ENCODE results near the gene ZNF597.

Gene ZNF597

DNA sequence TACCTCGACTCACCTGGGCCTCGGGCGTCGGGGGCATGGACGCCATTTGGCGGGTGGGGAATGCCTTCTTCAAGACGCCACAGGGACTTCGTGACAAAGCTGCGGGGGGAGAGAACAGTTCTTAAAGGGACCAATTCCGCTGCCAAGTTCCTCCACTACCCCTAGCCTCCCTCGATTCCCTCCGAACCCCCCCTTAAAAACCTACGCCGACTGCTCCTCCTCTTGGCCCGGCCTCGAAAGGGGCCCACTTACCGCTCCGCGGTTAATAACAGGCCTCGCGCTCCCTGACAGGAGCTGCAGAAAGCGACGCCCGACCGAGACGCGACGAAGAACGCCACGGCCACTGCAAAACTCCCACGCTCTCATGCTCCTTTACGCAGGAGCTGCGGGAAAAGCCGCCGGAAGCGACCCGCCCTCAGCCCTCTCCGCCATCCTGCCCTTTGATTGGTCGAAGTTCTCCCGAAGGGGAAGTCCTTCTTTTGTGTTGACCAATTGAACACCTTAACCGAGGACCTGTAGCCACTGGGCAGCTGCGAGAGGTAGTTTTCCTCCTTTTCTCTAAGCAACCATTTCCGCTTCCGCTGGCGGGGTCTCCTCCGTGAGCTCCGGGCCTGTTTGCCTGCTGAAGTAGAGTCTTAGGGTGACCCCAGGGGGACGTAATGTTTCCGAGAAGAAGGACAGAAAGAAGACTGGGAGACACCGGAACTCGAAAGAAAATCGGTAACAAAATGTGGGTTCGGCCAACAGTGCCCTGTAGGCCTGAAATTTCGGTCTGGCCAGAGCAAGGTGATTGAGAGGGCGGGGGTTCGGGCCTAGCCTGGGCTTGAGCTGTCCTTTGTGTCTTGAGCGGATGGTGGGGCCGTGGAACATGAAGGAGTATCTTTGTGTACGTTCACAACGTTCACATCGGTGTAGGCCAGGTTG is at the start of gene ZNF597, which contains the start of gene NAA60:
ZNF597 (minus strand) TSS at position 397 of the 924 bp plus-strand sequence; CDS start at position 46, 351 bp downstream.
NAA60 (plus strand) TSS at position 573 of the 924 bp plus-strand sequence. CDS start 32,548 bp downstream, outside the sequence.
- DNase-seq (ENCODE audit: low read depth, low spot score), result peak; percentile 49

DNA sequence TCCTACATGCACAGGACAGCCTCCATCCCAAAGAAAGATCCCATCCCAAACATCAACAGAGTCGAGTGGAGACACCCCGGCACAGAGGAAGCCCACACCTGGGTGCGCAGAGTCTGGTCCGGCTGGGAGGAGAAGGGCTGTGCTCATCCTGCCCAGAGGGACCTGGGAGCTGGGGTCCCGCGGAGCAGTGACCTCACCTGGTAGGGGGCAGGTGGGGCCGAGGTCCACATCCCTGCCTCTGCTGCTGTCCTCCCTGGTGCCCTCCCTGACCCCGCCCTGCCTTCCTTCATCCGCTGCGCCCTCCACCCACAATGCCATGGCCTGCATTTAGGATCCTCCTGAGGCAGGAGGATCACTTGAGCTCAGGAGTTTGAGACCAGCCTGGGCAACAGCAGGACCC is 49.1 kb upstream of the ZNF597 start:
- DNase-seq (ENCODE audit: low read depth, low spot score), result no peak

DNA sequence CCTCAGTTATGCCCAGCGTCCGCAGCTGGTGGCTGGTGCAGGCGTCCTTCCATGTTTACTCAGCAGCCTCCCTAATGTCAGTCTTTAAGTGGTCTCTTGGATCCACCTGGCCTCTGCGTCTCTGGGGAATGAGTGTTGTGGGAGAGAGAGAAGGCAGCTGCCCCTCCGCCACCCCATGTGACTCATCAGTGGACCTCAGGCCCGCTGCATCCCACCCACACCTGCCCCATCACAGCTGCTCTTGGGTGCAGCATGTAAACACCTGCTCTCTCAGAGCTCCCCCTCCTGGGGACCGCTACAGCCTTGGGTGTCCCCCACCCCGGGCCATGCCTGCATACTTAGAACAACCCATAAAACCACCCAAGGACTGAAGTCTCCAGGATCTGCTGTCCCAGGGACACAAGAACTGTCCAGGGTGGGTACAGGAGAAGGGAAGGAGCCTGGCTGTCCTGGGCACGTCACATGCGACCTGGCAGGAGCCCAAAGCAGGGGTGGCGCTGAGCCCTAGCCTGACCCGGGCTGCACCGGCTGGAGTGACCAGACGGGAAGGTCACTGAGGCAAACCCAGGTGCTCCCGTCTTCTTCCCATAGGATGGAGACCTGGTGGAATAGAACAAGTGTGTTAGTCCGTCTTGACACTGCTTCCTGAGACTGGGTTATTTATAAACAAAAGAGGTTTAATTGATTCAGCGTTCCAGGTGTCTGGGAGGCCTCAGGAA is 47.8 kb upstream of the ZNF597 start:
- no peak for DNase-seq (ENCODE audit: low read depth, low spot score)

DNA sequence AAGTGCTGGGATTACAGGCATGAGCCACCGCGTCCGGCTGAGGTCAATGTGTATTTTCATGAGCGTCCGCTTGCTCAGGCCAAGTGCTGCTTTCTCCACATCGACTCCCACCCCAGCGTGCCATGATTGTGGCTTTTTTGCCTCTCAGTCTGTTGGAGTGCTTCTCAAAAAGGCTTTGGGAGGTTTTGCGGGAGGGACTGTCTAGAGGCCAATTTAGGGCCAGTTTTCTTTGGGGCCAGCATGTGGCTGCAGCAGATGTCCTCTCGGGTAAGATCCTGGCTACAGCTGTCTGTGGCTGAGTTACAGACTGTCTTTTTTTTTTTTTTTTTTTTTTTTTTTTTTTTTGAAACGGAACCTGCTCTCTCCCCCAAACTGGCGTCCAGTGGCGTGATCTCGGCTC is 45.5 kb upstream of the ZNF597 start:
- DNase-seq (ENCODE audit: low read depth, low spot score), result no peak

DNA sequence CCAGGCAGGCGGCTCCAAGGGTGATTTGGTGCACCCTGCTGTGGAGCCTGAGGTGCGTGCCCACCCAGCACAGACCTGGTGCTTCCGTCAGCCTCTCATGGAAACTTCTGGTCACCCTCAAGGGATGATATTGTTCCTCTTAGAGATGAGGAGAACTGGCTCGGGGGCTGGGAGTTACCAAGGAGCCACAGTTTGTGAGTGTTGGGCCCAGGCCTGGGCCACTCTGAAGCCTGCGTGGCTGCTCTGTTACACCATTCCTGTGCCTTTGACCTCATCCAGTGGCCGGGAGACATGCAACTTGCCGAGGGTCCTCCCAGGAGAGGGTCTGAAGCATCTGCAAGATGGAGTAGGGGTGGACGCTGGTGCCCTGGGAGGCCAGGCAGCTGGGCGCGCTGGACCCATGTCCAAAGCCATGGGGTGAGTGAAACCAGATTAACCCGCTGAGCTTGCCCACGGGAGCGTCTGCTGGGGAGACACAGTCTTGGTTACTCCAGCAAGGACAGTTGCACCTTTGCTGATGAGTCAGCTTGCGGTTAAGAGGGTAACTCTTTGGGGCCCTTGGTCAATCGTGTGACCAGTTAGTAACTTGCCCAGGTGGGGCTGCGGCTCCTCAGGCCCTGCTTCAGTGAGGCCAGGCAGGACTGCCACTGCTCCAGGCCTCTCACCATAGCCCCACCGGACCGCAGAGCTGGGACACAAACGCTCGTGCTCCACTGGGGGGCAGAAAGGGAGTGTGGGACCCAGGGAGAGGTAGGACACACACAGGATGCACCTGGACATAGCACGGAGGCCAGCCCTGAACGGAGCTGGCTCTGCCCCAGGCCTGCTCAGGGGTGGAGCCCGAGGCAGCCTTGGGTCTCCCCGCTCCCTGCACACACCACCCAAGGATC is 44.5 kb upstream of the ZNF597 start:
- DNase-seq (ENCODE audit: low read depth, low spot score), result no peak

- DNase-seq (ENCODE audit: low read depth, low spot score), result no peak
These were observed 43.4 kb upstream of the ZNF597 start for GRCh38 chr16:3486506-3487215.

- DNase-seq (ENCODE audit: low read depth, low spot score), result no peak
These were observed 42.7 kb upstream of the ZNF597 start for GRCh38 chr16:3485821-3486505.

DNA sequence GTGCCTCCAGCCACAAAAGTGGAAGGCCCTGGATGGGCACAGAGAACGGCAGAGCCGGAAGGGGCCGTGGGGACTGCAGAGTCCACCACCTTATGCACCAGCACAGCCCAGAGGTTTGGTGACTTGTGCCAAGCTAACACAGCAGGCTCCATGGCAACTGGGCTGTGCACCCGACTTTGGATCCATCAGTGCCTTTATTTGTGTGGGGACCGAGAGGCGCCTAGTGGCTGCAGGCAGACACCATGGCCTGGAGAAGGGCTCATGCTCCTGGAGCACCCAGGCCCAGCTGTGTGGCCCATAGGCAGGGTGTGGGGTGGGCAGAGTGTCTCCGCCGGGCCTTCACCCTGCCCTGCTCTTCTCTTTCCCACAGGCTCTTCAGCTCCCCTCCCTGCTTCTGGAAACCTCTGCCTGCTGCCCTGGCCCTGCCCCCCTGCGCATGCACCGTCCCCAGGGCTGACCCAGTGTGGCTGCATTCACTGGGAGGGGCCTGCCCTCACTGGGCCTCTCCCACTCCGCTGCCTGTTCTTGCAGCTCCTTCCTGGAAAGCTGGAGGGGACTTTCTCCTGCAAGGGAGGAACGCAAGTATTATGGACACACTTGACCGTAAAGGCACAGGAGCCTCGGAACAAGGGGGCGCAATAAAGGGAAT is 41.9 kb upstream of the ZNF597 start:
- DNase-seq (ENCODE audit: low read depth, low spot score), result no peak

- DNase-seq (ENCODE audit: low read depth, low spot score), result no peak
These were observed 41.2 kb upstream of the ZNF597 start for GRCh38 chr16:3484318-3485096.

DNA sequence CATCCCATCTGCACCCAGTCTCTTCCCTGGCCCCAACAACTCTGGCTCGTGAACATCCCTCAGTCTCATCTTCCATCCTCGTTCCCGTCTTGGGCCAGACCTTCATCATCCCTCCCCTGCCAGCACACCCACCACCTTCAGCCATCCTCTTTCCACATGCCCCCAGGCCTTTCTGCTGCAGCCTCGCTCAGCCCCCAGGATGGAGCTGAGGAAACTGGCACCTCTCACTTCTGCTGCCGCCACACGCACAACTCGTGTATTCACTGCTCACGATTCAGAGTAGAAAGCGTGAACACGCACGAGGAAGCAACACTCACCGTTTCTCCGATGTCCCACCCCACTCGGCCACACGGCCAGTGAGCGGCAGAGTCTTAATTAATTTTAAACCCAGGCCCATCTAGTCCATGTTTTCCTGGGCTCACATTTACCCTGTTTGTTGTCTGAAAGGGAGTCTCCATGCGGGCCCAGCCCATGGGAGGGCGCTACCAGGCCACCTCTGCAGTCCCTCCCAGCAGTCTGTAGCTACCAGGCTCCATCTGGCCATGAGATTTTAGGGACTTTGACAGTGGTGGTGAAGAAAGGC is 39.4 kb upstream of the ZNF597 start:
- no peak for DNase-seq (ENCODE audit: low read depth, low spot score)

- no peak for DNase-seq (ENCODE audit: low read depth, low spot score)
These were observed 38.7 kb upstream of the ZNF597 start for GRCh38 chr16:3481696-3482658.

DNA sequence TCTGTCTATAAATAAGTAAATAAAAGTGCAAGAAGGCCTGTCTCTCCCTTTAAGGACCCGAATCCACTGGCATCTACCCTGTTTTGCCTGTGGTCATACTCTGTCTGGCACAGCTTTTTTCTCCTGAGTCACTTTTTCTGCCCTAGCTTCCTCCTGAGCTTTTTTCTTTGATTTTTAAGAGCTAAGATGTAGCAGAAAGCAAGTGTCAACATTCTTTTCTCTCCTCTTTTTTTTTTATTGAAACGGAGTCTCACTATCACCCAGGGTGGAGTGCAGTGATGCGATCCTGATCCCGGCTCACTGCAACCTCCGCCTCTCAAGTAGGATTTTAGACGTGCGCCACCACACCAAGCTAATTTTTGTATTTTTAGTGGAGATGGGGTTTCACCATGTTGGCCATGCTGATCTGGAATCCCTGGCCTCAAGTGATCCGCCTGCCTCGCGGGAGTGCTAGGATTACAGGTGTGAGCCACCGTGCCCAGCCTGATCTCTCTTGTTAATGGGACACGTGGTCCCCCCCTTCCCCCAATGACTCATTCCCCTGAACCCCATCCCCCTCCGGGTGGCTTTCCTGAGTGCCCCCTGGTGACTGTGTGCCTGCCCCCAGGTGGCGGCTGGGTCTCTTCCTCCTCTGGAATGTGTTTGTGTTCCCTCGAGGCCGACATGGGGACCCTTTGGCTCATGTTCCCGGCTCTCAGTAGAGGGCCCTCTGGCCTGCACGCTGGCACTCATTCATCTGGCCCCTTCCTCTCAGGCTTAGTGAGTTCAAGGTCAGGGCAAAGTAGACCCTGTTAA is 37.8 kb upstream of the ZNF597 start:
- DNase-seq (ENCODE audit: low read depth, low spot score), result no peak

GRCh38 chr16:3479654-3480216 is 36.4 kb upstream of the ZNF597 start:
- DNase-seq (ENCODE audit: low read depth, low spot score), result no peak

DNA sequence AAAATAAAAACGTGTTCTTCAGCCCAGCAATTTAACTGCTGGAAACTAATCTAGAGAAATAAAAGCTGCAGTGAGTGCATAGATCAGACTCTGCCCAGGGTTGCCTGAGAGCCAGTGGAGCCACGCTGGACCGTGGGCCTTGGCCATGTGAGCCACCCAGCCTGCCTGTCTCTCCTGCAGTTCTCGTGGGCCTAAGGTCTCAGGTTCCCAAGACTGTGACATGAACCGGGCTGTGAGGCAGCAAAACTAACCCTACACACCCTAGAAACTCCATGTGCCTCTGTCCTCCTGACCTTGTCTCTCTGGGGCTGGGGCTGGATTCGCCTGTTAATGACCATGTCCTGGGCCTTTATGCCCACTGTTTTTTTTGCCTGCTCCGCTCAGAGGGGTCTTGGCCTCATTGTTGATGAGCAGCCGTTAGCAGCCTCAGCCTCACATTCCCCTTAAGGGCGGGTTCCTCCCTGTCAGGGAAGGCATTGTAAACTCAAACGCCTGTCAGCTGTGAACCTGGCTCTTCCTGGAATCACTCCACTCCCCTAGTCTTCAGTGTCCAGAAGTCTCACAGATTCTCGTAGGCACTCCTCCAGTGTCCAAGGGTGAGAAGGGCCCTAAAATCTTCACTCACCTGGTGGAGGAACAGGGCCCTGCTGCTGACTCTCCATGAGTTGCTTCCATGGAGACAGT is 35.1 kb upstream of the ZNF597 start:
- DNase-seq (ENCODE audit: low read depth, low spot score), result no peak

DNA sequence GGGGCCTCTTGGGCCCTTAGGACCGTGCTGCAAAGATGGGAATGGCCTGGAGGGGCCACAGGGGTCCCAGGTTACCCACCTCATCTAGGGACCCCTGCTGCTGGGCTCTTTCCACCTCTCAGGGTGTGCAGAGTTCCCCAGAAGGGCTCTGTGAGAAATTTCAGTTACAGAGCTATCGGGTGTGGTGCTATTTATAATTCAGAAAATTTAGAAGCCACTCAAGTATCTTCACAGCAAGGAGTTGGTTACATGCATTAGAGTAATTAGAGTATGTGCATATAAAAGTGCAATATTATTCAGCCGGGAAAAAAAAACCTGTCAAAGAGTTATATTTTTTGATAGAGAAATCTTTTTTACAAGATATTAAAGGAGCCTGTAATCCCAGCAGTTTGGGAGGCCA is 33.1 kb upstream of the ZNF597 start:
- DNase-seq (ENCODE audit: low read depth, low spot score), result no peak
